ENCODE measurements around the gene UBL4B.

GRCh38 chr1:110083866-110084226 is 28.4 kb upstream of the UBL4B start:
- no peak for TF ChIP-seq CTCF (IDR thresholded peaks at IDR 0.05; ENCODE audit: insufficient read depth, low read length, poor library complexity, severe bottlenecking)
- TF ChIP-seq EZH2phosphoT487 (conservative IDR thresholded peaks at IDR 0.05; ENCODE audit: low read length): no peak

All from SU-DHL-6 (cell line).